ENCODE results near the gene RBM17.

RBM17 gene

GRCh38 chr10:6117711-6118110, 28.9 kb downstream of the RBM17 start:
- DNase-seq (ENCODE audit: low read depth in 1 of 2, low spot score in 1 of 2) = no peak
- no peaks in the 10 kb centered on the region for H3K27me3 ChIP-seq (ENCODE audit: insufficient read depth, poor library complexity, severe bottlenecking)

GRCh38 chr10:6119423-6119822, 30.6 kb downstream of the RBM17 start:
- TF ChIP-seq REST (IDR thresholded peaks at IDR 0.05; ENCODE audit: insufficient replicate concordance, low read depth) (no peak), SPI1 (IDR thresholded peaks at IDR 0.05; ENCODE audit: borderline replicate concordance, low read depth) (no peak), GABPA (IDR thresholded peaks at IDR 0.05; ENCODE audit: low read depth) (no peak), CTCF (IDR thresholded peaks at IDR 0.05; ENCODE audit: insufficient read depth, low read length) (no peak), POLR2AphosphoS5 (IDR thresholded peaks at IDR 0.05; ENCODE audit: low read depth) (no peak)
- Histone ChIP-seq H3K27ac (replicated peaks) (no peak overlapping the region), H3K4me3 (replicated peaks; ENCODE audit: insufficient read depth, low read length) (no peak overlapping the region), H3K27me3 (ENCODE audit: insufficient read depth, poor library complexity, severe bottlenecking) (no peaks in the 10 kb centered on the region)
- no peak for DNase-seq (ENCODE audit: low read depth in 1 of 2, low spot score in 1 of 2)

More at GRCh38 chr10:6117711-6118110, 28.9 kb downstream of the RBM17 start:
- Histone ChIP-seq H3K4me3 (replicated peaks; ENCODE audit: insufficient read depth, low read length) (no peak overlapping the region), H3K27ac (replicated peaks) (no peak overlapping the region)
- TF ChIP-seq REST (IDR thresholded peaks at IDR 0.05; ENCODE audit: insufficient replicate concordance, low read depth) (no peak), SPI1 (IDR thresholded peaks at IDR 0.05; ENCODE audit: borderline replicate concordance, low read depth) (no peak), CTCF (IDR thresholded peaks at IDR 0.05; ENCODE audit: insufficient read depth, low read length) (no peak), POLR2AphosphoS5 (IDR thresholded peaks at IDR 0.05; ENCODE audit: low read depth) (no peak), GABPA (IDR thresholded peaks at IDR 0.05; ENCODE audit: low read depth) (no peak)

GRCh38 chr10:6119962-6120361, 31.1 kb downstream of the RBM17 start:
- TF ChIP-seq CTCF (IDR thresholded peaks at IDR 0.05; ENCODE audit: insufficient read depth, low read length) = no peak
- TF ChIP-seq POLR2AphosphoS5 (IDR thresholded peaks at IDR 0.05; ENCODE audit: low read depth) = no peak
- no peak for TF ChIP-seq REST (IDR thresholded peaks at IDR 0.05; ENCODE audit: insufficient replicate concordance, low read depth)
- no peak for TF ChIP-seq GABPA (IDR thresholded peaks at IDR 0.05; ENCODE audit: low read depth)
- TF ChIP-seq SPI1 (IDR thresholded peaks at IDR 0.05; ENCODE audit: borderline replicate concordance, low read depth) = no peak
- Histone ChIP-seq H3K27ac (replicated peaks) (no peak overlapping the region), H3K27me3 (ENCODE audit: insufficient read depth, poor library complexity, severe bottlenecking) (no peaks in the 10 kb centered on the region), H3K4me3 (replicated peaks; ENCODE audit: insufficient read depth, low read length) (no peak overlapping the region)
- no peak for DNase-seq (ENCODE audit: low read depth in 1 of 2, low spot score in 1 of 2)

Measured in HL-60 (cell line).